HUES6 (cell line): ENCODE measurements around the gene VPS41.
A peak's percentile ranks its signal among the peaks of the same experiment; 100 is the strongest.

Experiments used
- H3K27ac ChIP-seq: 2 replicates; pipeline ENCODE4 v1.7.0; 2013; ENCODE audit warnings: low read depth, mild to moderate bottlenecking, low read length, inconsistent platforms
- H3K27me3 ChIP-seq: 2 replicates; pipeline ENCODE4 v1.6.1; 2013; ENCODE audit warnings: low read length; ENCODE audit not compliant: control insufficient read depth, insufficient read depth
- H3K36me3 ChIP-seq: 2 replicates; pipeline ENCODE4 v1.6.1; 2013; ENCODE audit warnings: low read length; ENCODE audit not compliant: control insufficient read depth, insufficient read depth
- H3K4me1 ChIP-seq: 2 replicates; pipeline ENCODE4 v1.6.1; 2013; ENCODE audit warnings: low read length; ENCODE audit not compliant: control insufficient read depth, insufficient read depth
- H3K4me3 ChIP-seq: 2 replicates; pipeline ENCODE4 v1.5.1; 2013; ENCODE audit warnings: low read depth, low read length
- H3K9ac ChIP-seq: one replicate; pipeline ENCODE4 v1.6.1; 2013; ENCODE audit warnings: mild to moderate bottlenecking, low read length
- H3K9me3 ChIP-seq: 2 replicates; pipeline ENCODE4 v1.6.1; 2013; ENCODE audit warnings: low read depth, low read length; ENCODE audit not compliant: control insufficient read depth, insufficient read depth

Gene VPS41

GRCh38 chr7:38831259-38831996 lies 77.6 kb downstream of the VPS41 start:
- H3K4me3 ChIP-seq: no peak overlapping the region
- H3K9ac ChIP-seq: no peak overlapping the region
- H3K27me3 ChIP-seq: no peaks in the 10 kb centered on the region
- peak overlapping the region; percentile 8; the same call in 1 of the 2 replicates for H3K27ac ChIP-seq
- no peaks in the 10 kb centered on the region for H3K36me3 ChIP-seq
- no peaks in the 10 kb centered on the region for H3K9me3 ChIP-seq
- peaks cover 3% of the 10 kb centered on the region; the same call in 1 of the 2 replicates for H3K4me1 ChIP-seq

DNA sequence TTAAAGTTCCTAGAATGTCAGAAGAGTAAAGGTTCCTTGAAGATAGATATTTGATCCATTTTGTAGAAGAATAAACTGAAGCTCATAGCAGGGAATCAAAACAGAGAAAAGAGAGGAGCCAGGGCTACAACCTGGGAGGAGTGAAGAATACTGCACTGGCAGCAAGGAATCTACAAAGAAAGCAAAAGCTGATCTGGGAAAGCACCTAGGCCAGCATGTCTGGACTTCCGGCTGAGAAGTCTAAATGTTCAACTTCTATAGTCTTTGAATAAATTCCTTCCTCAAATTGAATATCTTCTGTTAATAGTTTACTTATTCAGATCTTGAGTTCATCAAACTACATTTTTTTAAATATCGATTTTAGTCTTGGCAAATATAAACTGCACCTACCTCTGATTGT lies 78.2 kb downstream of the VPS41 start:
- Histone ChIP-seq H3K27me3 (no peaks in the 10 kb centered on the region), H3K4me3 (no peak overlapping the region), H3K36me3 (no peaks in the 10 kb centered on the region), H3K4me1 (peaks cover 3% of the 10 kb centered on the region; the same call in 1 of the 2 replicates), H3K9me3 (no peaks in the 10 kb centered on the region), H3K9ac (no peak overlapping the region), H3K27ac (peak overlapping the region; percentile 8)

GRCh38 chr7:38829488-38830165 lies 79.4 kb downstream of the VPS41 start:
- Histone ChIP-seq H3K9ac (no peak overlapping the region), H3K27me3 (no peaks in the 10 kb centered on the region), H3K9me3 (no peaks in the 10 kb centered on the region), H3K4me1 (peaks cover 3% of the 10 kb centered on the region; the same call in 1 of the 2 replicates), H3K4me3 (no peak overlapping the region), H3K36me3 (no peaks in the 10 kb centered on the region), H3K27ac (no peak overlapping the region)

DNA sequence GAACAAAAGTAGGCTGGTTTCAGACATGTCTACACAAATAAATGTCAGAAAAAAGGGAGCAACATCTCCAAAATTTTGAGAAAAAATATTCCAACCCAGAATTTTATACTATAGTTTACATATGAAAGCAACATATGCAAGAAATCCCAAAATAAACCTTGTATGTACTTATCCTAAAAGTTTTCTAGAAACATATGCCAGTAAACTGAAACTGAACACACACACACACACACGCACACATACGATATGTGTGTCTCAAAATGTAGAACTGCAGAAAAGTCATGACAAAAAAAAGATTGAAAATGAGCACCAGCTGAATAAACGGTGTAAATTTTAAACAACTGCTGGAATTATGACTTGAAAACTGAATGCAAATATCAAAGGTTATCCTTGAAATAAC lies 81.0 kb downstream of the VPS41 start:
- Histone ChIP-seq H3K4me1 (peaks cover 3% of the 10 kb centered on the region; the same call in 1 of the 2 replicates), H3K4me3 (no peak overlapping the region), H3K9ac (no peak overlapping the region), H3K9me3 (no peaks in the 10 kb centered on the region), H3K36me3 (no peaks in the 10 kb centered on the region), H3K27ac (no peak overlapping the region), H3K27me3 (no peaks in the 10 kb centered on the region)

- Histone ChIP-seq H3K4me1 (no peaks in the 10 kb centered on the region), H3K27me3 (no peaks in the 10 kb centered on the region), H3K9me3 (no peaks in the 10 kb centered on the region), H3K36me3 (no peaks in the 10 kb centered on the region), H3K27ac (no peak overlapping the region), H3K4me3 (no peak overlapping the region), H3K9ac (no peak overlapping the region)
Observed at GRCh38 chr7:38825721-38826440, 83.1 kb downstream of the VPS41 start.

DNA sequence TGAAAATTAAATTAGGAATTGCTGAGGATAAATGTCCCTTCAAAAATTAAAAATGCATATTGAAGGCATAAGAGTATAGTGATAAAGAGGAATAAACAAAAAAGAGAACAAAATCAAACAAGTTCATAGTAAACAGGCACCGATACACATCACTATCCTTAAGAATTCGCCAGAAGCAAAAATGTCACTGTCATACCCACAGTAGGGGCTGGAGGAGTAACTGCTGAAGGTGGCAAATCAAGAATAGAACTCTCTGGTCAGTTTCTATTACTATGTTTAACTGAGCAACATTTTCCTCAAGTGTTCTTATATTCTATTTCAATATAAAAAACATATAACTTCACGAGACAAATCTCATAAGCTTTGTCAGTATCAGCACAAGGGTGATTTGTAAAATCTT lies 84.0 kb downstream of the VPS41 start:
- no peak overlapping the region for H3K9ac ChIP-seq
- H3K27ac ChIP-seq: no peak overlapping the region
- H3K9me3 ChIP-seq: no peaks in the 10 kb centered on the region
- no peak overlapping the region for H3K4me3 ChIP-seq
- H3K36me3 ChIP-seq: no peaks in the 10 kb centered on the region
- no peaks in the 10 kb centered on the region for H3K4me1 ChIP-seq
- no peaks in the 10 kb centered on the region for H3K27me3 ChIP-seq

DNA sequence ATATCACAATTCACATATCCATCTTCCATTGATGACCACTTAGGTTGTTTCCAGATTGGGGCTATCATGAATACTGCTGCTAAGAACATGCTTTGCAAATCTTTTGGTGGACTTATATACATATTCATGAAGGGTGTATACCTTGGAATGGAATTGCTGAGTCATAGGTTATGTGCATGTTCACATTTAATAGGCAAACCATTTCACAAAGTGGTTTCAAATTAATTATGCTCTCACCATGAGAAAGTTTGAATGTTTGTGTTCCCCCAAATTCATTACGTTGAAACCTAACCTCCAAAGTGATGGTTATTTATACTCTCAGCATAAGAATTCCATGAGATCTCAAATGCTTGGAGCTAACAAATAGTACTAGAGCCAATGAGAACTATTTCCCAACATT lies 86.4 kb downstream of the VPS41 start:
- Histone ChIP-seq H3K27me3 (no peaks in the 10 kb centered on the region), H3K9ac (no peak overlapping the region), H3K4me1 (no peaks in the 10 kb centered on the region), H3K36me3 (peaks cover 7% of the 10 kb centered on the region; the same call in 1 of the 2 replicates), H3K27ac (no peak overlapping the region), H3K4me3 (no peak overlapping the region), H3K9me3 (no peaks in the 10 kb centered on the region)

GRCh38 chr7:38820571-38820970 lies 88.4 kb downstream of the VPS41 start:
- no peak overlapping the region for H3K9ac ChIP-seq
- H3K36me3 ChIP-seq: peaks cover 7% of the 10 kb centered on the region; the same call in 1 of the 2 replicates
- H3K27ac ChIP-seq: no peak overlapping the region
- H3K4me1 ChIP-seq: no peaks in the 10 kb centered on the region
- H3K27me3 ChIP-seq: no peaks in the 10 kb centered on the region
- H3K9me3 ChIP-seq: no peaks in the 10 kb centered on the region
- H3K4me3 ChIP-seq: no peak overlapping the region

DNA sequence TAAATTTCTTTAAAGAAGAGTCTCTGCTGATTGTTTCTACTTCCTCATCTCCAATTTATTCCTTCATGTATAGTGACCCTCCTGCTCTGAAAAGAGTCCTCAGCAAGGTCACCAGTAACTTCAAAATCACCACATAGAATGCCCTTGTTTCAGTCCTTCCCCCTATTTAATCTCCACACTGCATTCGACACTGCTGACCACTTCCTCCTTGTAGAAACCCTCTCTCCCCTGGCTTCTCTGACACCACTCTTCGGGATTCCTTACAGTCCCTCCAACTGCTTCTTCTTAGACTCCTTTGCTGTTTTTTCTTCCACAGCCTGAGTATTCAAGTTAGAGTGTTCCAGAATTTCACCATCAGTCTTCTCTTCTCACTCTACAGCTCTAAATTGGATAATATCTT lies 89.5 kb downstream of the VPS41 start:
- no peak overlapping the region for H3K27ac ChIP-seq
- no peaks in the 10 kb centered on the region for H3K4me1 ChIP-seq
- H3K9ac ChIP-seq: no peak overlapping the region
- H3K4me3 ChIP-seq: no peak overlapping the region
- H3K9me3 ChIP-seq: no peaks in the 10 kb centered on the region
- peaks cover 7% of the 10 kb centered on the region; the same call in 1 of the 2 replicates for H3K36me3 ChIP-seq
- no peaks in the 10 kb centered on the region for H3K27me3 ChIP-seq

DNA sequence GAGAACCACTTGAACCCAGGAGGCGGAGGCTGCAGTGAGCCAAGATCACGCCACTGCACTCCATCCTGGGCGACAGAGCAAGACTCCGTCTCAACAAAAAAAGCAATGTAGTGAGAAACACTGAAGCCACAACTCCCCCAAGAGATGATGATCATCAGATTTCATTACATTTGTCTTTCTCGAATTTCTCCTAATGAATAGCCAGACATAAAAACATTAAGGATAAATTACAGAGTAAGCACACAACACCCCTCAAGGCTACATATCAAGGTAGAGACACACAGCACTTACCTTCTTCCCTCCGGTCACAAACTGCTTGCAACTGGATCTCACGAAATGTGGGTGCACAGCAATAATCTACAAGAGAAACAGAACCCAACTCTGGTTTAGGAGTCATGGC lies 91.5 kb downstream of the VPS41 start:
- no peaks in the 10 kb centered on the region for H3K9me3 ChIP-seq
- no peak overlapping the region for H3K27ac ChIP-seq
- H3K36me3 ChIP-seq: peaks cover 7% of the 10 kb centered on the region; the same call in 1 of the 2 replicates

DNA sequence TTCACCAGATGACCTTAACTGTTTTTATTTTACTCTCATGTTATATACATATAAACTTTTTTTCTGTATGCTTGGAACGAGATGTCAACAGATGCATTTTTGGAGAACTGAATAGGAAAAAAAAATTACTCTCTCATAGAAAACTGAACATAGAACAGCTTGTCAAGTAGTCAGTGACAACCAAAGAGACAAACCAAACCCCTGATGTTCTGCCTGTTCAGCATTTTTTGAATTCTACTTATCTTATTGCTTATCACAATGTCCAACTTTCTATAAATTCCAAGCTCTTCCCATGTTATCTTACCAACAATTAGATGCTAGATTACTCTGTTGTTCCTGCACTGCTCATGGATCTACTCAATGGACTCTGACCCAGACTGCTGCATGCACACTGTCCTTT lies 95.2 kb downstream of the VPS41 start:
- no peaks in the 10 kb centered on the region for H3K9me3 ChIP-seq
- no peaks in the 10 kb centered on the region for H3K4me1 ChIP-seq
- H3K36me3 ChIP-seq: peaks cover 5% of the 10 kb centered on the region; the same call in 1 of the 2 replicates
- no peak overlapping the region for H3K4me3 ChIP-seq
- H3K9ac ChIP-seq: no peak overlapping the region
- H3K27ac ChIP-seq: no peak overlapping the region
- no peaks in the 10 kb centered on the region for H3K27me3 ChIP-seq

More for the DNA sequence above, 91.5 kb downstream of the VPS41 start:
- Histone ChIP-seq H3K4me3 (no peak overlapping the region), H3K4me1 (no peaks in the 10 kb centered on the region), H3K9ac (no peak overlapping the region), H3K27me3 (no peaks in the 10 kb centered on the region)
